PFSK-1 (cell line): ENCODE results near the gene TSPAN18.

ENCODE experiments used
- POLR2AphosphoS5 ChIP-seq: IDR thresholded peaks from 2 replicates; pipeline ENCODE4 v1.6.1; 2012; ENCODE audit warnings: low read depth, mild to moderate bottlenecking, control low read depth, low read length, moderate library complexity
- SIN3A ChIP-seq: IDR thresholded peaks from 2 replicates; pipeline ENCODE4 v1.6.1; 2012; ENCODE audit warnings: mild to moderate bottlenecking, low read length, moderate library complexity, borderline replicate concordance; ENCODE audit not compliant: insufficient read depth
- TF ChIP-seq, protein P1 (sequence below), 2 experiments: IDR thresholded peaks; 2 replicates each; pipeline versions ENCODE4 v1.6.1 to v1.8.0; 2011 to 2012; ENCODE audit warnings: low read depth in 2 of 2, low read length in 2 of 2, control low read depth in 1 of 2, inconsistent platforms in 1 of 2, mild to moderate bottlenecking in 1 of 2, moderate library complexity in 1 of 2; ENCODE audit not compliant: insufficient read depth in 1 of 2

- TF ChIP-seq POLR2AphosphoS5 (no peak), SIN3A (no peak)
- TF ChIP-seq, protein P1, sequence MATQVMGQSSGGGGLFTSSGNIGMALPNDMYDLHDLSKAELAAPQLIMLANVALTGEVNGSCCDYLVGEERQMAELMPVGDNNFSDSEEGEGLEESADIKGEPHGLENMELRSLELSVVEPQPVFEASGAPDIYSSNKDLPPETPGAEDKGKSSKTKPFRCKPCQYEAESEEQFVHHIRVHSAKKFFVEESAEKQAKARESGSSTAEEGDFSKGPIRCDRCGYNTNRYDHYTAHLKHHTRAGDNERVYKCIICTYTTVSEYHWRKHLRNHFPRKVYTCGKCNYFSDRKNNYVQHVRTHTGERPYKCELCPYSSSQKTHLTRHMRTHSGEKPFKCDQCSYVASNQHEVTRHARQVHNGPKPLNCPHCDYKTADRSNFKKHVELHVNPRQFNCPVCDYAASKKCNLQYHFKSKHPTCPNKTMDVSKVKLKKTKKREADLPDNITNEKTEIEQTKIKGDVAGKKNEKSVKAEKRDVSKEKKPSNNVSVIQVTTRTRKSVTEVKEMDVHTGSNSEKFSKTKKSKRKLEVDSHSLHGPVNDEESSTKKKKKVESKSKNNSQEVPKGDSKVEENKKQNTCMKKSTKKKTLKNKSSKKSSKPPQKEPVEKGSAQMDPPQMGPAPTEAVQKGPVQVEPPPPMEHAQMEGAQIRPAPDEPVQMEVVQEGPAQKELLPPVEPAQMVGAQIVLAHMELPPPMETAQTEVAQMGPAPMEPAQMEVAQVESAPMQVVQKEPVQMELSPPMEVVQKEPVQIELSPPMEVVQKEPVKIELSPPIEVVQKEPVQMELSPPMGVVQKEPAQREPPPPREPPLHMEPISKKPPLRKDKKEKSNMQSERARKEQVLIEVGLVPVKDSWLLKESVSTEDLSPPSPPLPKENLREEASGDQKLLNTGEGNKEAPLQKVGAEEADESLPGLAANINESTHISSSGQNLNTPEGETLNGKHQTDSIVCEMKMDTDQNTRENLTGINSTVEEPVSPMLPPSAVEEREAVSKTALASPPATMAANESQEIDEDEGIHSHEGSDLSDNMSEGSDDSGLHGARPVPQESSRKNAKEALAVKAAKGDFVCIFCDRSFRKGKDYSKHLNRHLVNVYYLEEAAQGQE (IDR thresholded peaks at IDR 0.05; ENCODE audit: insufficient read depth in 1 of 2, low read depth in 2 of 2, low read length in 2 of 2) = no peak
Observed at GRCh38 chr11:44915621-44916020, 188.9 kb downstream of the TSPAN18 start.
